ENCODE data around the gene TRMT11.

The TRMT11 gene

GRCh38 chr6:126075335-126076071 lies 89.2 kb downstream of the TRMT11 start:
- no peak overlapping the region for H3K4me3 ChIP-seq (replicated peaks in 1 of 2; ENCODE audit: low read depth in 2 of 2, low read length in 2 of 2)
- TF ChIP-seq CTCF (IDR thresholded peaks at IDR 0.05; ENCODE audit: low read depth, low read length) = no peak
- DNase-seq (ENCODE audit: low read depth in 2 of 2) = no peak

GRCh38 chr6:126076992-126077664 lies 90.8 kb downstream of the TRMT11 start:
- no peak overlapping the region for H3K4me3 ChIP-seq (replicated peaks in 1 of 2; ENCODE audit: low read depth in 2 of 2, low read length in 2 of 2)
- no peak for TF ChIP-seq CTCF (IDR thresholded peaks at IDR 0.05; ENCODE audit: low read depth, low read length)
- DNase-seq (ENCODE audit: low read depth in 2 of 2) = no peak

- DNase-seq (ENCODE audit: low read depth in 2 of 2) = no peak
- no peak overlapping the region for H3K4me3 ChIP-seq (replicated peaks in 1 of 2; ENCODE audit: low read depth in 2 of 2, low read length in 2 of 2)
- TF ChIP-seq CTCF (IDR thresholded peaks at IDR 0.05; ENCODE audit: low read depth, low read length) = no peak
Measured at GRCh38 chr6:126077810-126078776, 91.8 kb downstream of the TRMT11 start.

- DNase-seq (ENCODE audit: low read depth in 2 of 2) = no peak
- TF ChIP-seq CTCF (IDR thresholded peaks at IDR 0.05; ENCODE audit: low read depth, low read length) = no peak
- H3K4me3 ChIP-seq (replicated peaks in 1 of 2; ENCODE audit: low read depth in 2 of 2, low read length in 2 of 2) = no peak overlapping the region
Measured at GRCh38 chr6:126083875-126084274, 97.5 kb downstream of the TRMT11 start.

GRCh38 chr6:126086560-126086959 lies 100.2 kb downstream of the TRMT11 start:
- DNase-seq (ENCODE audit: low read depth in 2 of 2) = no peak
- no peak overlapping the region for H3K4me3 ChIP-seq (replicated peaks in 1 of 2; ENCODE audit: low read depth in 2 of 2, low read length in 2 of 2)
- no peak for TF ChIP-seq CTCF (IDR thresholded peaks at IDR 0.05; ENCODE audit: low read depth, low read length)
